ENCODE measurements around the gene WDR82.

Gene WDR82

DNA sequence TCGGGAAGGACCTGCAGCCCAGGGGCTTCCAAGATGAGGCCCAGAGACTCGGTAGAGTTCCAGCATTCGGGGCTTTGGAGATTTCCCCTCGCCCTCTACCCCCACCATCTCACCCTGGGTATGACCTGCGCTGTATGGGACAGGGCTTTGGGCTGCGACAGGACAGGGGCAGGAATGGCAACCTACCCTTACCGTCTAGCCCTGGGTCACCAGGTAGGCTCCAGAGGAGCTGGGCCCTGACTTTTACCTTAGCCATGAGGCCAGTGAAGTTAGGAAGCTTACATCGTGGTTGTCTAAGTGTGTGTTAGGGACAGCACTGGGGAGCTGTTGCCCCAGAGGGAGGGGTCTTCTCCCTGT, 32.2 kb downstream of the WDR82 start:
- TF ChIP-seq ARNTL (CRISPR knock-in tag; IDR thresholded peaks at IDR 0.05; ENCODE audit: borderline replicate concordance, low read depth) (no peak), RARB (CRISPR knock-in tag; IDR thresholded peaks at IDR 0.05) (no peak), ZC3H10 (CRISPR knock-in tag; IDR thresholded peaks at IDR 0.05) (no peak), ZFP30 (CRISPR knock-in tag; IDR thresholded peaks at IDR 0.05) (no peak), ESRRG (CRISPR knock-in tag; IDR thresholded peaks at IDR 0.05) (no peak), GLIS3 (CRISPR knock-in tag; IDR thresholded peaks at IDR 0.05) (no peak)
- TF ChIP-seq, protein P1, sequence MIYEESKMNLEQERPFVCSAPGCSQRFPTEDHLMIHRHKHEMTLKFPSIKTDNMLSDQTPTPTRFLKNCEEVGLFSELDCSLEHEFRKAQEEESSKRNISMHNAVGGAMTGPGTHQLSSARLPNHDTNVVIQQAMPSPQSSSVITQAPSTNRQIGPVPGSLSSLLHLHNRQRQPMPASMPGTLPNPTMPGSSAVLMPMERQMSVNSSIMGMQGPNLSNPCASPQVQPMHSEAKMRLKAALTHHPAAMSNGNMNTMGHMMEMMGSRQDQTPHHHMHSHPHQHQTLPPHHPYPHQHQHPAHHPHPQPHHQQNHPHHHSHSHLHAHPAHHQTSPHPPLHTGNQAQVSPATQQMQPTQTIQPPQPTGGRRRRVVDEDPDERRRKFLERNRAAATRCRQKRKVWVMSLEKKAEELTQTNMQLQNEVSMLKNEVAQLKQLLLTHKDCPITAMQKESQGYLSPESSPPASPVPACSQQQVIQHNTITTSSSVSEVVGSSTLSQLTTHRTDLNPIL (CRISPR knock-in tag; IDR thresholded peaks at IDR 0.05; ENCODE audit: low read depth): no peak
- TF ChIP-seq, protein P2, sequence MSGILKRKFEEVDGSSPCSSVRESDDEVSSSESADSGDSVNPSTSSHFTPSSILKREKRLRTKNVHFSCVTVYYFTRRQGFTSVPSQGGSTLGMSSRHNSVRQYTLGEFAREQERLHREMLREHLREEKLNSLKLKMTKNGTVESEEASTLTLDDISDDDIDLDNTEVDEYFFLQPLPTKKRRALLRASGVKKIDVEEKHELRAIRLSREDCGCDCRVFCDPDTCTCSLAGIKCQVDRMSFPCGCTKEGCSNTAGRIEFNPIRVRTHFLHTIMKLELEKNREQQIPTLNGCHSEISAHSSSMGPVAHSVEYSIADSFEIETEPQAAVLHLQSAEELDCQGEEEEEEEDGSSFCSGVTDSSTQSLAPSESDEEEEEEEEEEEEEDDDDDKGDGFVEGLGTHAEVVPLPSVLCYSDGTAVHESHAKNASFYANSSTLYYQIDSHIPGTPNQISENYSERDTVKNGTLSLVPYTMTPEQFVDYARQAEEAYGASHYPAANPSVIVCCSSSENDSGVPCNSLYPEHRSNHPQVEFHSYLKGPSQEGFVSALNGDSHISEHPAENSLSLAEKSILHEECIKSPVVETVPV (CRISPR knock-in tag; IDR thresholded peaks at IDR 0.05): no peak
- ATAC-seq: peak; percentile 30

GRCh38 chr3:52245322-52246263, 32.9 kb downstream of the WDR82 start, which contains the start of gene PPM1M:
Gene PPM1M (plus strand): TSS chr3:52245759. CDS start chr3:52245825, 66 bp downstream.
- ATAC-seq: peak; percentile 61
- no peak for TF ChIP-seq ESRRG (CRISPR knock-in tag; IDR thresholded peaks at IDR 0.05)
- no peak for TF ChIP-seq ZFP30 (CRISPR knock-in tag; IDR thresholded peaks at IDR 0.05)
- TF ChIP-seq POU6F1 (CRISPR knock-in tag; IDR thresholded peaks at IDR 0.05; ENCODE audit: borderline replicate concordance, low read depth): no peak
- peak; percentile 44; the same call in 1 of the 2 replicates for TF ChIP-seq CSDC2 (CRISPR knock-in tag; IDR thresholded peaks at IDR 0.05)
- TF ChIP-seq ZC3H10 (CRISPR knock-in tag; IDR thresholded peaks at IDR 0.05): no peak
- TF ChIP-seq, protein P3, sequence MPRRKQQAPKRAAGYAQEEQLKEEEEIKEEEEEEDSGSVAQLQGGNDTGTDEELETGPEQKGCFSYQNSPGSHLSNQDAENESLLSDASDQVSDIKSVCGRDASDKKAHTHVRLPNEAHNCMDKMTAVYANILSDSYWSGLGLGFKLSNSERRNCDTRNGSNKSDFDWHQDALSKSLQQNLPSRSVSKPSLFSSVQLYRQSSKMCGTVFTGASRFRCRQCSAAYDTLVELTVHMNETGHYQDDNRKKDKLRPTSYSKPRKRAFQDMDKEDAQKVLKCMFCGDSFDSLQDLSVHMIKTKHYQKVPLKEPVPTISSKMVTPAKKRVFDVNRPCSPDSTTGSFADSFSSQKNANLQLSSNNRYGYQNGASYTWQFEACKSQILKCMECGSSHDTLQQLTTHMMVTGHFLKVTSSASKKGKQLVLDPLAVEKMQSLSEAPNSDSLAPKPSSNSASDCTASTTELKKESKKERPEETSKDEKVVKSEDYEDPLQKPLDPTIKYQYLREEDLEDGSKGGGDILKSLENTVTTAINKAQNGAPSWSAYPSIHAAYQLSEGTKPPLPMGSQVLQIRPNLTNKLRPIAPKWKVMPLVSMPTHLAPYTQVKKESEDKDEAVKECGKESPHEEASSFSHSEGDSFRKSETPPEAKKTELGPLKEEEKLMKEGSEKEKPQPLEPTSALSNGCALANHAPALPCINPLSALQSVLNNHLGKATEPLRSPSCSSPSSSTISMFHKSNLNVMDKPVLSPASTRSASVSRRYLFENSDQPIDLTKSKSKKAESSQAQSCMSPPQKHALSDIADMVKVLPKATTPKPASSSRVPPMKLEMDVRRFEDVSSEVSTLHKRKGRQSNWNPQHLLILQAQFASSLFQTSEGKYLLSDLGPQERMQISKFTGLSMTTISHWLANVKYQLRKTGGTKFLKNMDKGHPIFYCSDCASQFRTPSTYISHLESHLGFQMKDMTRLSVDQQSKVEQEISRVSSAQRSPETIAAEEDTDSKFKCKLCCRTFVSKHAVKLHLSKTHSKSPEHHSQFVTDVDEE (CRISPR knock-in tag; IDR thresholded peaks at IDR 0.05): peak; percentile 28; the same call in 1 of the 2 replicates
- TF ChIP-seq SNAI2 (CRISPR knock-in tag; IDR thresholded peaks at IDR 0.05): peak; percentile 73; the same call in 1 of the 2 replicates
- TF ChIP-seq ZNF70 (CRISPR knock-in tag; IDR thresholded peaks at IDR 0.05): no peak
- no peak for TF ChIP-seq ZNF8 (CRISPR knock-in tag; IDR thresholded peaks at IDR 0.05)

DNA sequence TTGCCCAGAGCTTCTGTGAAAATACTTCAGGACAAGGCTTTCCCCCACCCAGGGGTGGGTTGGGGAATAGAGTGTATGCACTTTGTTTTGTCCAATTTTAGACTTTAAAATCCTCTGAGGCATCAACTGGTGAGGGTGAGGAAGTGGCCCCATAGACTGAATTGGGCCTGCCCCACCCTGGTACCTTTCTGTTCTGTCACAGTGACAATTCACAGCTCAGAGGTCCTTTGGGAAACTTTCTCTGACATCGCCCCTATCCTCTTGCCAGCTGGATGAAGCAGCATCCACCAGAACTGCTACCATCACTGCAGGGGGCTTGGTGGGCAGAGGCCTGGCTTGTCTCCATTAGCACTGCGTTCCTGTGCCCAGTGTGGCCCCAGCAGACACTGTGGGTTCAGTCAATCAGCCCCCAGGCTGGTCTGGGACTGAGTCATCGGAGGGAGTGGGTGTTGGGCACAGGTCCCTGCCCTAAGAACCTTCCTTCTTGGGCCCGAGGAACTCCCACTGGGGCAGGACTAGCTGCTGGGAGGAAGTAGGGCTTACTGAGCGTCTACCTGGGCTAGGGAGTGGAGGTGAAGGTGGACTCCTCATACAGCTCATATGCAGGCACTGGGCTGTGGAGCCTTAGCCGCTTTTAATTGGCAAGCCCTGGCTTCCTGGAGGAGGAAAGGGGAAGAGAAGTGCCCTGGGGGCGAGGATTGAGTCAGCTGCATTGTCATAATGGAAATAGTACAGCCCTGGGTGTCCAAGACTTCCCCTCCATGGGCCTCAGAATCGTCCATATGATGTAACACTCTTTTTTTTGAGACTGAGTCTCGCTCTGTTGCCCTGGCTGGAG, 34.4 kb downstream of the WDR82 start:
- no peak for ATAC-seq
- no peak for TF ChIP-seq PATZ1 (CRISPR knock-in tag; IDR thresholded peaks at IDR 0.05; ENCODE audit: borderline replicate concordance)
- TF ChIP-seq, protein P2 (CRISPR knock-in tag; IDR thresholded peaks at IDR 0.05): no peak
- no peak for TF ChIP-seq TOX (CRISPR knock-in tag; IDR thresholded peaks at IDR 0.05; ENCODE audit: borderline replicate concordance)
- no peak for TF ChIP-seq PPARA (CRISPR knock-in tag; IDR thresholded peaks at IDR 0.05; ENCODE audit: borderline replicate concordance)
- TF ChIP-seq ESRRG (CRISPR knock-in tag; IDR thresholded peaks at IDR 0.05): no peak
- TF ChIP-seq ISL1 (CRISPR knock-in tag; IDR thresholded peaks at IDR 0.05): no peak
- no peak for TF ChIP-seq ZC3H10 (CRISPR knock-in tag; IDR thresholded peaks at IDR 0.05)
- no peak for TF ChIP-seq SNAI2 (CRISPR knock-in tag; IDR thresholded peaks at IDR 0.05)
- TF ChIP-seq ZNF8 (CRISPR knock-in tag; IDR thresholded peaks at IDR 0.05): no peak
- TF ChIP-seq ZNF70 (CRISPR knock-in tag; IDR thresholded peaks at IDR 0.05): no peak
- no peak for TF ChIP-seq ZNF565 (CRISPR knock-in tag; conservative IDR thresholded peaks at IDR 0.05; ENCODE audit: low read depth)
- TF ChIP-seq RARB (CRISPR knock-in tag; IDR thresholded peaks at IDR 0.05): no peak
- TF ChIP-seq CSDC2 (CRISPR knock-in tag; IDR thresholded peaks at IDR 0.05): no peak
- no peak for TF ChIP-seq ARNTL (CRISPR knock-in tag; IDR thresholded peaks at IDR 0.05; ENCODE audit: borderline replicate concordance, low read depth)
